Suprapubic skin (tissue), 3 donors: Measurements from ENCODE around the gene TMEM272.

Source experiments
- CTCF ChIP-seq, 2 donors: fragments of 200-600 bp in 1 of 2; fragments of 450-650 bp in 1 of 2; sonication (generic) in 1 of 2; IDR thresholded peaks; one replicate each; pipeline ENCODE4 v1.5.1; 2016 to 2019; ENCODE audit warnings: antibody characterized with exemption in 2 of 2, mild to moderate bottlenecking in 1 of 2, moderate library complexity in 1 of 2
- EP300 ChIP-seq: sonication (generic); formaldehyde crosslinking; IDR thresholded peaks from one replicate; pipeline ENCODE4 v1.6.1; 2017; ENCODE audit warnings: antibody characterized with exemption
- POLR2A ChIP-seq, 2 donors: fragments of 450-650 bp; IDR thresholded peaks; one replicate each; pipeline ENCODE4 v1.6.1; 2017; ENCODE audit warnings: antibody characterized with exemption in 2 of 2, mild to moderate bottlenecking in 2 of 2, moderate library complexity in 2 of 2

- TF ChIP-seq CTCF (IDR thresholded peaks at IDR 0.05) (no peak), POLR2A (IDR thresholded peaks at IDR 0.05) (no peak), EP300 (no peak)
Measured at GRCh38 chr13:51818276-51818675, 26.7 kb downstream of the TMEM272 start.
